GM19193 (cell line): ENCODE results near the gene HMOX1.

ENCODE experiments used
- POLR2A ChIP-seq: IDR thresholded peaks from 4 replicates; pipeline ENCODE4 v1.6.1; 2011; ENCODE audit not compliant: insufficient read depth, insufficient read length; ENCODE audit errors: extremely low read depth

Gene HMOX1

GRCh38 chr22:35361001-35361558 lies 19.8 kb upstream of the HMOX1 start:
- no peak for TF ChIP-seq POLR2A

- no peak for TF ChIP-seq POLR2A
Measured at GRCh38 chr22:35363566-35364086, 17.3 kb upstream of the HMOX1 start.

- TF ChIP-seq POLR2A: no peak
Measured at GRCh38 chr22:35367331-35367886, 13.5 kb upstream of the HMOX1 start.

GRCh38 chr22:35368386-35368785 lies 12.5 kb upstream of the HMOX1 start:
- TF ChIP-seq POLR2A: no peak

GRCh38 chr22:35369996-35370395 lies 10.9 kb upstream of the HMOX1 start:
- TF ChIP-seq POLR2A: no peak

GRCh38 chr22:35373781-35374180 lies 7.1 kb upstream of the HMOX1 start:
- no peak for TF ChIP-seq POLR2A

GRCh38 chr22:35375031-35375430 lies 5.9 kb upstream of the HMOX1 start:
- no peak for TF ChIP-seq POLR2A

GRCh38 chr22:35375526-35375925 lies 5.4 kb upstream of the HMOX1 start:
- TF ChIP-seq POLR2A: no peak

GRCh38 chr22:35376728-35377472 lies 4.0 kb upstream of the HMOX1 start:
- peak; percentile 22 for TF ChIP-seq POLR2A

- no peak for TF ChIP-seq POLR2A
Measured at GRCh38 chr22:35377735-35378134, 3.2 kb upstream of the HMOX1 start.

- TF ChIP-seq POLR2A: no peak
Measured at GRCh38 chr22:35378621-35379020, 2.3 kb upstream of the HMOX1 start.

- no peak for TF ChIP-seq POLR2A
Measured at GRCh38 chr22:35379146-35379993, 1.5 kb upstream of the HMOX1 start.

GRCh38 chr22:35380013-35380412 lies 883 bp upstream of the HMOX1 start:
- TF ChIP-seq POLR2A: no peak

GRCh38 chr22:35381424-35382009 lies 621 bp downstream of the HMOX1 start:
- no peak for TF ChIP-seq POLR2A

- no peak for TF ChIP-seq POLR2A
Measured at GRCh38 chr22:35383679-35384071, 2.8 kb downstream of the HMOX1 start.
